Measurements from ENCODE around the gene PAFAH1B1. TPM values are rescaled to one million over a fixed set of nuclear protein-coding genes. Genes with fewer than 3 reads are reported as not detected.

The PAFAH1B1 gene
- total and polyA plus RNA-seq, 7 experiments from 2014 or later, result 15.8 to 156 (median 127) TPM

DNA sequence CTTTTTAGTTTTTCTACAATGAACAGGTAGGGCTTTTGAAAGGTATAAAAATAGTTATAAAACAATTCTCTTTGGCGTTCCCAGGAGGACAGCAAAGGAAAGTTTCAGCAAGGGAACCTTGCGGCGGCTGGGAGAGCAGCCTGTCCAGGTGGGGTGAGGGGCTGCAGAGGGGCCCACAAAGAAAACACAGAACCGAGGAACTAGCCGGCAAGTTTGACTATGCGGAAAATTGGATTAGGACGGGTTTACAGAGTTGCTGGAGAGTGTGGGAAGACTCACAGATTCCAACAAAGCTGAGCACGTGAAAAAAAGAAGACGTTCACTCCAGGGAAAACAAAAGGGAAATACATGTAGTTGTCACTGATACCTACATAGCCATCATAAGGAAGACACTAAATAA lies 41.5 kb upstream of the PAFAH1B1 start:
- H3K9me3 ChIP-seq (ENCODE audit: control insufficient read depth in 2 of 3, low read length in 3 of 3), result no peaks in the 10 kb centered on the region
- no peaks in the 10 kb centered on the region for H3K4me1 ChIP-seq (ENCODE audit: control insufficient read depth in 2 of 2, insufficient read depth in 2 of 2, low read length in 2 of 2)
- Mint-ChIP-seq H3K27ac (no peak overlapping the region), H3K4me1 (peaks cover 0 to 6% (median 0%) of the 10 kb centered on the region in 7 donors), H3K36me3 (no peaks in the 10 kb centered on the region), H3K4me3 (no peak overlapping the region), H3K9me3 (peaks cover 0 to 2% (median 0%) of the 10 kb centered on the region in 11 donors), H3K27me3 (peaks cover 0 to 7% (median 0%) of the 10 kb centered on the region in 5 donors)
- intact Hi-C loops (cut with micrococcal nuclease), result no loop called here
- H3K4me3 ChIP-seq (ENCODE audit: low read length), result no peak overlapping the region
- no peaks in the 10 kb centered on the region for H3K27me3 ChIP-seq (ENCODE audit: control insufficient read depth in 2 of 2, insufficient read depth in 2 of 2, low read length in 2 of 2)
- ATAC-seq (no peak), DNase-seq (no peak)
- H3K36me3 ChIP-seq (ENCODE audit: control insufficient read depth in 2 of 3, insufficient read depth in 3 of 3, low read length in 3 of 3), result no peaks in the 10 kb centered on the region
- ChIA-PET POLR2A (no interaction called here), CTCF (no interaction called here)
- no peak overlapping the region for H3K27ac ChIP-seq (ENCODE audit: low read depth, low read length)

DNA sequence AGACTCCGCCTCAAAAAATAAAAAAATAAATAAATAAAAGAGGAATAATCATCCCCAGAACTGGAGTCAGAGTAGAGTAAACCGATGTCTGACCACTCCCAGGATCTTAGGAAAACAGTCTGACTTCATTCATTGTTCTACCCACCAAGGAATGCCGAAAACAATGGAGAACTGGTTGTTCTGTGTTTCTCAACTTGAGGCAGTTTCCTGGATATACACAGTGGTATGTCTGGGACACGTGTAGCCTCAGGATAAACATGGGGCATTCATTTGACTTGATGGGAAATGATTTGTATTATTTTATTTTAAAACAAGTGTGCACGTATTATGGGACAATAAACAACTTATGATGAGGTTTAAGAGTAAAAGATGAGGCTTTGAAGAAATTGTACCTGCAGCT lies 32.8 kb upstream of the PAFAH1B1 start:
- DNase-seq (no peak), ATAC-seq (no peak)
- ChIA-PET CTCF (no interaction called here), POLR2A (no interaction called here)
- intact Hi-C loops (cut with micrococcal nuclease), result no loop called here
- Mint-ChIP-seq H3K27ac (no peak overlapping the region), H3K9me3 (peaks cover 0 to 6% (median 0%) of the 10 kb centered on the region in 11 donors), H3K4me1 (peaks cover 6 to 22% (median 16%) of the 10 kb centered on the region in 7 donors), H3K36me3 (peaks cover 0 to 8% (median 0%) of the 10 kb centered on the region in 5 donors), H3K4me3 (no peak overlapping the region), H3K27me3 (peaks cover 0 to 9% (median 0%) of the 10 kb centered on the region in 5 donors)
- H3K4me3 ChIP-seq (ENCODE audit: low read length), result no peak overlapping the region
- H3K36me3 ChIP-seq (ENCODE audit: control insufficient read depth in 2 of 3, insufficient read depth in 3 of 3, low read length in 3 of 3), result no peaks in the 10 kb centered on the region
- H3K27ac ChIP-seq (ENCODE audit: low read depth, low read length), result no peak overlapping the region
- H3K27me3 ChIP-seq (ENCODE audit: control insufficient read depth in 2 of 2, insufficient read depth in 2 of 2, low read length in 2 of 2), result no peaks in the 10 kb centered on the region
- H3K9me3 ChIP-seq (ENCODE audit: control insufficient read depth in 2 of 3, low read length in 3 of 3), result no peaks in the 10 kb centered on the region
- H3K4me1 ChIP-seq (ENCODE audit: control insufficient read depth in 2 of 2, insufficient read depth in 2 of 2, low read length in 2 of 2), result peaks cover 0 to 7% of the 10 kb centered on the region in 2 donors

DNA sequence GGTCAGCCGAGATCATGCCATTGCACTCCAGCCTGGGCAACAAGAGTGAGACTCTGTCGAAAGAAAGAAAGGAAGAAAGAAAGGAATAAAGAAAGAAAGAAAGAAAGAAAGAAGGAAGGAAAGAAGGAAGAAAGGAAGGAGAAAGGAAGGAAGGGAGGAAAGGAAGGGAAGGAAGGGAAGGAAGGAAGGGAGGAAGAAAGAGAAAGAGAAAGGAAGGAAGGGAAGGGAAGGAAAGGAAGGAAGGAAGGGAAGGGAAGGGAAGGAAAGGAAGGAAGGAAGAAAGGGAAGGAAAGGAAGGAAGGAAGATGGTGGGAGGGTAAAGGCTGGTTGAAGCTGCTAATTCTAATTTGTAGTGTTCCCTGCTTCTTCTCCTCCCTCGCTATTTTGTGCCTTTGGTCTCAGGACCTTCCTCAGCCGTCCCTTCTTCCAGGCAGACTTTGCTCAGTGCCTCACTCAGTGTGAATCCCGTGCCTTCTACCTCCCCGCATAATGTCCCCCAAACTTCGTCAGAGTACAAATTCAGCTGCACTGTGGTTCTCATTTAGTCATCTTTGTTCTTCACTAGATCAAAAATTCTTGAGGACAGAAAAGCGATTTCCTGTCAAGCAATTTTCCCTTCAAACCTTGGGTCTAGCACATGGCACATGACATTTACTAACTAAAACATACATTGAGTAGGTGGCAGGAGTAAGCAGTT lies 31.1 kb upstream of the PAFAH1B1 start:
- no peaks in the 10 kb centered on the region for H3K27me3 ChIP-seq (ENCODE audit: control insufficient read depth in 2 of 2, insufficient read depth in 2 of 2, low read length in 2 of 2)
- no peak for ATAC-seq
- Mint-ChIP-seq H3K4me1 (peaks cover 6 to 22% (median 16%) of the 10 kb centered on the region in 7 donors), H3K27me3 (peaks cover 0 to 9% (median 0%) of the 10 kb centered on the region in 5 donors), H3K9me3 (peaks cover 0 to 4% (median 0%) of the 10 kb centered on the region in 11 donors), H3K4me3 (peak overlapping the region in 8 of 10 donors; percentile 21 to 83 (median 53)), H3K27ac (peak overlapping the region in 6 of 9 donors; percentile 12 to 94 (median 43)), H3K36me3 (peaks cover 0 to 8% (median 0%) of the 10 kb centered on the region in 5 donors)
- ChIA-PET POLR2A (interaction anchor here (0.6 kb wide), 1 partner anchor 49 kb away, joined by 3 read pairs; no protein-coding TSS in a partner anchor), CTCF (no interaction called here)
- DNase-seq, result peak in 5 of 9 donors; percentile 14 to 33 (median 27)
- peaks cover 0 to 7% of the 10 kb centered on the region in 2 donors for H3K4me1 ChIP-seq (ENCODE audit: control insufficient read depth in 2 of 2, insufficient read depth in 2 of 2, low read length in 2 of 2)
- H3K9me3 ChIP-seq (ENCODE audit: control insufficient read depth in 2 of 3, low read length in 3 of 3), result no peaks in the 10 kb centered on the region
- intact Hi-C loops (cut with micrococcal nuclease), result no loop called here
- no peak overlapping the region for H3K4me3 ChIP-seq (ENCODE audit: low read length)
- H3K27ac ChIP-seq (ENCODE audit: low read depth, low read length), result no peak overlapping the region
- no peaks in the 10 kb centered on the region for H3K36me3 ChIP-seq (ENCODE audit: control insufficient read depth in 2 of 3, insufficient read depth in 3 of 3, low read length in 3 of 3)

DNA sequence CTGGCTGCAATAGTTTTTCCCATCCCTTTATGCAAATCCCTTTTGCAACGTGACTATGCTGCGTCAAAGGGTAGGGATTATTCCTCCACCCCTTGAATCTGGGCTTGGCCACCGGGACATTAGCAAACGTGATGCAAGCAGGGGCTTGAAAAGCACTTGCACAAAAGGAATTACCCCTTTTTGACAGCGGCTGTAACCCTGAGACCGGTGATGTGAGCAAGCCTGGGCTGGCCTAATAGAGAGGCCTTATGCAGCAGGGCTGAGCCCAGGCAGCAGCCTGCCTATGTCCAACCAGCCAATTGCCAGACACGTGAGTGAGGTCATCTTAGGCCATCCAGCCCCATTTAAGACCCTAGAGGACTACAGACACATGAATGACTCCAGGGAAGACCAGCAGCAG lies 30.4 kb upstream of the PAFAH1B1 start:
- ChIA-PET CTCF (no interaction called here), POLR2A (no interaction called here)
- H3K36me3 ChIP-seq (ENCODE audit: control insufficient read depth in 2 of 3, insufficient read depth in 3 of 3, low read length in 3 of 3), result no peaks in the 10 kb centered on the region
- H3K27ac Mint-ChIP-seq, result no peak overlapping the region
- H3K27me3 Mint-ChIP-seq, result peaks cover 0 to 9% (median 0%) of the 10 kb centered on the region in 5 donors
- intact Hi-C loops (cut with micrococcal nuclease), result no loop called here
- H3K4me1 Mint-ChIP-seq, result peaks cover 6 to 22% (median 16%) of the 10 kb centered on the region in 7 donors
- no peaks in the 10 kb centered on the region for H3K9me3 ChIP-seq (ENCODE audit: control insufficient read depth in 2 of 3, low read length in 3 of 3)
- DNase-seq, result no peak
- peaks cover 0 to 7% of the 10 kb centered on the region in 2 donors for H3K4me1 ChIP-seq (ENCODE audit: control insufficient read depth in 2 of 2, insufficient read depth in 2 of 2, low read length in 2 of 2)
- H3K9me3 Mint-ChIP-seq, result peaks cover 0 to 4% (median 0%) of the 10 kb centered on the region in 11 donors
- H3K4me3 ChIP-seq (ENCODE audit: low read length), result no peak overlapping the region
- no peak for ATAC-seq
- peaks cover 0 to 7% (median 0%) of the 10 kb centered on the region in 5 donors for H3K36me3 Mint-ChIP-seq
- H3K27ac ChIP-seq (ENCODE audit: low read depth, low read length), result no peak overlapping the region
- H3K27me3 ChIP-seq (ENCODE audit: control insufficient read depth in 2 of 2, insufficient read depth in 2 of 2, low read length in 2 of 2), result no peaks in the 10 kb centered on the region
- H3K4me3 Mint-ChIP-seq, result peak overlapping the region in 2 of 10 donors; percentile 51 to 66

DNA sequence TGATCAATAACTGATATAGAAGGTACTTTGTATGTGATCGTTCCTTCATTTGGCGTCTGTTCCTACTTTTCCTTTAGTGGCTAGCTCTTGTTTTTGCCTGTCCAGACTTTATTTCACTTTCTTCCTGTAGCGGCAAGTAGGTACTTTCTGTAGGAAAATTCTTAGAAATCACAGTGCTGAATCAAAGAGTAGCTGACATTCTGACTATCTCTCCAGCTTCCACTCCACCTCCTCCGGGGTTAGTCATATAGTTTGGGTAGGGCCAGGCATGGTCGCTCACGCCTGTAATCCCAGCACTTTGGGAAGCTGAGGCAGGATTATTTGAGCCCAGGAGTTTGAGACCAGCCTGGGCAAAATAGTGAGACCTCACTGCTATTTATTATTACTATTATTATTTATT lies 29.9 kb upstream of the PAFAH1B1 start:
- Mint-ChIP-seq H3K4me1 (peaks cover 6 to 22% (median 14%) of the 10 kb centered on the region in 7 donors), H3K27ac (no peak overlapping the region), H3K9me3 (peaks cover 0 to 4% (median 0%) of the 10 kb centered on the region in 11 donors), H3K27me3 (peaks cover 0 to 9% (median 0%) of the 10 kb centered on the region in 5 donors), H3K36me3 (peaks cover 0 to 4% (median 0%) of the 10 kb centered on the region in 5 donors), H3K4me3 (no peak overlapping the region)
- ATAC-seq (no peak), DNase-seq (no peak)
- Histone ChIP-seq H3K4me3 (ENCODE audit: low read length) (no peak overlapping the region), H3K27me3 (ENCODE audit: control insufficient read depth in 2 of 2, insufficient read depth in 2 of 2, low read length in 2 of 2) (no peaks in the 10 kb centered on the region), H3K27ac (ENCODE audit: low read depth, low read length) (no peak overlapping the region), H3K9me3 (ENCODE audit: control insufficient read depth in 2 of 3, low read length in 3 of 3) (no peaks in the 10 kb centered on the region), H3K36me3 (ENCODE audit: control insufficient read depth in 2 of 3, insufficient read depth in 3 of 3, low read length in 3 of 3) (no peaks in the 10 kb centered on the region), H3K4me1 (ENCODE audit: control insufficient read depth in 2 of 2, insufficient read depth in 2 of 2, low read length in 2 of 2) (peaks cover 0 to 7% of the 10 kb centered on the region in 2 donors)
- ChIA-PET POLR2A (no interaction called here), CTCF (no interaction called here)
- intact Hi-C loops (cut with micrococcal nuclease), result no loop called here

DNA sequence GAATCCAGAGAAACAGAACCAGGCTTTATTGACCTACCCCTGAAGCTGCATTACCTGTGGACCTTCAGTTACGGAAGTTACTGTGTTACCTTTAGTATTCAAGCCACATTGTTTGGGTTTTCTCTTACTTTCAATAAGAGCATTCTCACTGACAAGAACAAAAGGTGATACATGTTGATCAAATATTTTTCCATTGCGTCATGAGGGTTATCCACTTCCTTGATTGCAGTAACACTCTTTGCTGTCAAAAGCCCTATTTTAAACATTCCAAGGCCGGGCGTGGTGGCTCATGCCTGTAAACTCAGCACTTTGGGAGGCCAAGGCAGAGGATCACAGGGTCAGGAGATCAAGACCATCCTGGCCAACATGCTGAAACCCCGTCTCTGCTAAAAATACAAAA lies 28.6 kb upstream of the PAFAH1B1 start:
- intact Hi-C loops (cut with micrococcal nuclease), result no loop called here
- H3K4me3 Mint-ChIP-seq, result no peak overlapping the region
- POLR2A ChIA-PET, result no interaction called here

More for the DNA sequence above, 28.6 kb upstream of the PAFAH1B1 start:
- Histone ChIP-seq H3K9me3 (ENCODE audit: control insufficient read depth in 2 of 3, low read length in 3 of 3) (no peaks in the 10 kb centered on the region), H3K27ac (ENCODE audit: low read depth, low read length) (no peak overlapping the region), H3K4me3 (ENCODE audit: low read length) (no peak overlapping the region), H3K27me3 (ENCODE audit: control insufficient read depth in 2 of 2, insufficient read depth in 2 of 2, low read length in 2 of 2) (no peaks in the 10 kb centered on the region), H3K36me3 (ENCODE audit: control insufficient read depth in 2 of 3, insufficient read depth in 3 of 3, low read length in 3 of 3) (no peaks in the 10 kb centered on the region), H3K4me1 (ENCODE audit: control insufficient read depth in 2 of 2, insufficient read depth in 2 of 2, low read length in 2 of 2) (peaks cover 0 to 7% of the 10 kb centered on the region in 2 donors)
- Mint-ChIP-seq H3K27ac (no peak overlapping the region), H3K27me3 (peaks cover 0 to 9% (median 0%) of the 10 kb centered on the region in 5 donors), H3K36me3 (peaks cover 0 to 4% (median 0%) of the 10 kb centered on the region in 5 donors), H3K4me1 (peaks cover 6 to 22% (median 14%) of the 10 kb centered on the region in 7 donors), H3K9me3 (peaks cover 0 to 4% (median 0%) of the 10 kb centered on the region in 11 donors)
- CTCF ChIA-PET, result no interaction called here
- DNase-seq, result peak in 2 of 9 donors; percentile 3 to 9
- no peak for ATAC-seq
